GM19397 (cell line): Measurements from ENCODE around the gene ITPRID2.
"Not testable (repeated sequence)": the region's sequence is repeated elsewhere in the genome, so short reads cannot be mapped to it uniquely, and the experiment has no call there.

Experiments used
- ATAC-seq: cut with Tn5 transposase; IDR thresholded peaks from one replicate; pipeline ENCODE4 v1.9.1; 2021; ENCODE audit warnings: mild to moderate bottlenecking, moderate library complexity; ENCODE audit not compliant: unreplicated experiment

Gene ITPRID2

GRCh38 chr2:181915102-181915501 lies 23.6 kb downstream of the ITPRID2 start:
- ATAC-seq, result no peak

DNA sequence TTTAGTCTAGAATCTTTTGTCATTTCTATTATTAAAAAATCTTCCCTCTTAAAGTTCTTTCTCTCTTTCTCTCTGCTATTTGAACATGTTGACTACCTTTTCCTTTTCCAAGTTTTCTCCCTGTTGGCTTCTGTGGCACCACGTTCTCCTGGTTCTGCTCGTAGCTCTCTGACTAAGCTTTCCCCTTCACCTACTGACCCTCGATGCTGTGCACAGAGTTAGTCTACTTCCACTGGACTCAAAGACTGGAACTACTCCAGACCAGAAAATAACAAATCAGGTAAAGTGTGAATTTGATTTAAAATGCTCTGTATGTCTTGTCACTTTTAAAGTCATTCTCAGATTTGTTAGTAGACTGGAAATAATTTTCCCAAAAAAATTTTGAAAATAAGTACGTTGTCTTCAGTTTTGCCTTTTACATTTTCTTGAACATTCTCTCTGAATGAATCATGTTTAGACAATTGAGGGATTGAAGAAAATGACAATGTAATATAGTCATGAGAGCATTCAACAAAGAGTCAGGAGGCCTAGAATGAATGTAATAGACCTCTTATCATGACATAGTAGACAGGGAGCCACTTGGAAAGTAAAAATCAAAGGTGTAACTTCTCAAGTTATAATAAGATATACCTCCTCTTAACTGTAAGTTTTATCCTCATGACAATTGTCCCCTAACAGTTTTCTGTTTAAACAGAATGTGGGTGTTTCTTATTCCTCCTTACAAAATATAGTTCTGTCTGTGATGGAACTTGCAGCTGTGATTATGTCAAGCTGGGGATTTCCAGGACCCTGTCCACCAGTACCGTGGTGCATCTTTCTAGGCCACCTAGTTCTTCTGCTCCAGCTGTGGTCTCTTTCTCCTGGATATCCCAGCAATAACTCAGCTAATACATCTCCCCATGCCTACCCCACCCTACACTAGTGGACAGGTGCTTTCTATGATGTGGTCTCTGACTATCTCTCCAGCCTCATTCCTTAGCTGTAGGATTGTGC lies 25.5 kb downstream of the ITPRID2 start:
- no peak for ATAC-seq

DNA sequence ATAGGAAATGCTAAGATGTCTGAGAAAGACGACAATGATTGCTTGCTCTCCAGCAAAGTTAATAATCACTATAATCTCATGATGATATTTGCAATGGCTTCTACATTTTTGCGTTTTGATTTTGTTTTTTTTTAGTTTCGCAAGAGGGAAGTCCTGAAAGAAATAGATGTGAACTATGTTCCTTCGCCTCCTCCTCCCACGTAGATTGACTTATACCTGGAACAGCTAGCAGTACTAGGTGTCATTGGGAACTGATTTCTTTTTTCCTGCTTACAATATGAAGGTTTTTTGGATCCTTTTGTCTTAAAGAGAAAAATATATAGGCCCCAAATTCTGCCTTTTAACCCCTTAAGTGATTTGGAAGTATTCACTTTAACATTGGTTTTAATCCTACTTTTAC lies 26.7 kb downstream of the ITPRID2 start:
- ATAC-seq, result no peak

GRCh38 chr2:181923121-181923520 lies 31.6 kb downstream of the ITPRID2 start:
- ATAC-seq, result no peak

- no peak for ATAC-seq
Measured at GRCh38 chr2:181924336-181924735, 32.8 kb downstream of the ITPRID2 start.

DNA sequence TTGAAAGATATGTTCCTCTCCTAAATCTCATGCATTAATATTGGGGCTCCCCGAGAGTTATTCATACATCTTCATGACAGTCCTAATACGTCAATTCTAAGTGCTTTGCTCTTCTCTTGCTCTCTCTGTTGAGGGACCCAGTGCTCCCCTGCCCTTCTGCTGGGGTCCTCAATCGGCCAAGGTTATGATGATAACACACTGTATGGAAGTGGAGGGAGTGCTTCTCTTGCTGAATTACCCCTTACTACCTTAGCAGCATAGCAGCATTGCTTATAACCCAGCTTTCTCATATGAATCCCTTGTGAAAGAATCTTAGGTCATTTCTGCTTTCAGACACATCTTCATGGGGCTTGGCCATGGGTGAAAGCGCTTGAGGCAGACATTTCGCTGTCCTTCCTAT lies 43.2 kb downstream of the ITPRID2 start:
- ATAC-seq, result no peak

- no peak for ATAC-seq
Measured at GRCh38 chr2:181937473-181937872, 45.9 kb downstream of the ITPRID2 start.

GRCh38 chr2:181943411-181944124 lies 52.0 kb downstream of the ITPRID2 start:
- ATAC-seq, result no peak

DNA sequence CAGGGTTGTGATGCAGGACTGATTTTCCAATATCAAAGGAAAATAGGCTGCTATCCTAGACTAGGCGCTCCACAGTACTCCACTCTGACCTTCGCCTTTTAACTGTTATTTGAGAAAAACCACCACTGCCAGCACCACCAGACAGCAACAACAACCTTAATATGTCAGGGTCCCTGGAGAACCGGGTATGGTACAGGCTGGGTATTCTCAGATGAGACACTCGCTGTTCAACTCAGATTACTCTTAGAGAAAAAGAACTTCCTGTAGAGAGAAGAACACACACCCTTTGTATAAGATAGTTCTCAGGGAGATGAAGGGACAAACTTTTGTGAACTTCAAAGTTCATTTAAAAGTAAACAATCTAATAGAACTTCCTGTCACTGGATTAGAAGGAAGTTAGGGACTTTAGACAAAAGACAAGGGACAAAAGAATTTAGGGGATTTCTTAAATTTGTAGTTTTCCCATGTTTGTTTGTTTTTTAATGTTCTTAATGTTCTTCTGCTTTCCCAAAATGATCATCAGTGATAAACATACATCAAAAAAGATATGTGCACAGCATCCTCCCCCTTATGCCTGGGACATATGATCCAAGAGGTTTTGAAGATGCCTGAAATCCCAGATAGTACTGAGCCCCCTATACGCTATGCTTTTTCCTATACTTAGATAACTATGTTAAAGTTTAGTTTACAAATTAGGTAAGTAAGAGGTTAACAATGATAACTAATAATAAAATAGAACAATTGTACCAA lies 52.8 kb downstream of the ITPRID2 start:
- no peak for ATAC-seq

DNA sequence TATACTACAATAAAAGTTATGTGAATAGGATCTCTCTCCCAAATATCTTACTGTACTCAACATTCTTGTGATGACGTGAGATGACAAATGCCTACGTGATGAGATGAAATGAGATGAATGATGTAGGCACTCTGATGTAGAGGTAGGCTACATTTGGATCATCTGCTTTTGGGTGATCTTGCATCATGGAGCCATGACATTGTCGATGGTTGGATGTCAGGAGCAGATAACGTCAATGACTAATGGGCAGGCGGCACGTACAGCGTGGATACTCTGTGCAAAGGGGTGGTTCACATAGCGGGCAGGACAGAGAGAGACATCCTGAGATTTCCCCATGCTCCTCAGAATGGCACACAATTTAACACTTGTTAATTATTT lies 53.4 kb downstream of the ITPRID2 start:
- ATAC-seq, result no peak

- no peak for ATAC-seq
Measured at GRCh38 chr2:181946444-181947127, 55.1 kb downstream of the ITPRID2 start.

DNA sequence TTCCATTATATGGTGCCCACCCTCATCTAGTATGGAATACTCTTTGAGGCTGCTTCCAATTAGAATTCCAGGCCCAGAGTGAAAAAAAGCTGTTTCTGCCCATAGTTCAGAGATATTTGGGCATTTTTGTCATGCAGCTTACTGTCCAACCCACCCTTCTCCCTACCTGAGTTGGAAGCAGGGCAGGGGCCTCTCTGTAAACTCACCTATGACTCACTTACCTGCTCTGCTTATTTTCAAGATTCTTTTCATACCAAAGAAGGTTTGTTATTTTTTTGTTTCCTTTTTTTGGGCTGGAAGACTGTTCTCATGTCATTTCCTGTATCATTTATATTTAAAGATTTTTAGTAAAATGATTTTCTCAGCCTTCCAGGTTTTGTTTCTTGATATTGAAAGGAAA lies 55.7 kb downstream of the ITPRID2 start:
- ATAC-seq, result no peak

- no peak for ATAC-seq
Measured at GRCh38 chr2:181948227-181948626, 56.7 kb downstream of the ITPRID2 start.

DNA sequence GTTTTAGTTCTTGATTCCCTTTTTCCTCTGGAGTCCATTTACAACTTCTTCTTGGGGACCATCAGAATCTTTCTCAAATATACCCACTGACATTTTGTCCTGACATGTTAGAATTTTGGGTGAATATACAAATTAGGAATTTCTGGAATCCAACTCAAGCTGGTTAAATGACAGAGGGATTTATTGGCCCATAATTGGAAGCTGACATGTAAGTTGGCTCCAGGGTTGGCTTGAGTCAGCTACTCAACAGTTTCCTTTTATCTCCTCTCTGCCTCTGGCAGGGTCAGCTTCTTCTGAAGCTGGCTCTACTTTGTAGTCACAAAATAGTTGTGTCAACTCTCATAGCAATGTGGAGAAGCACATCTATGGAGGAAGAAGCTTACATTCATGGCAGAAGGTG lies 57.5 kb downstream of the ITPRID2 start:
- ATAC-seq, result no peak

DNA sequence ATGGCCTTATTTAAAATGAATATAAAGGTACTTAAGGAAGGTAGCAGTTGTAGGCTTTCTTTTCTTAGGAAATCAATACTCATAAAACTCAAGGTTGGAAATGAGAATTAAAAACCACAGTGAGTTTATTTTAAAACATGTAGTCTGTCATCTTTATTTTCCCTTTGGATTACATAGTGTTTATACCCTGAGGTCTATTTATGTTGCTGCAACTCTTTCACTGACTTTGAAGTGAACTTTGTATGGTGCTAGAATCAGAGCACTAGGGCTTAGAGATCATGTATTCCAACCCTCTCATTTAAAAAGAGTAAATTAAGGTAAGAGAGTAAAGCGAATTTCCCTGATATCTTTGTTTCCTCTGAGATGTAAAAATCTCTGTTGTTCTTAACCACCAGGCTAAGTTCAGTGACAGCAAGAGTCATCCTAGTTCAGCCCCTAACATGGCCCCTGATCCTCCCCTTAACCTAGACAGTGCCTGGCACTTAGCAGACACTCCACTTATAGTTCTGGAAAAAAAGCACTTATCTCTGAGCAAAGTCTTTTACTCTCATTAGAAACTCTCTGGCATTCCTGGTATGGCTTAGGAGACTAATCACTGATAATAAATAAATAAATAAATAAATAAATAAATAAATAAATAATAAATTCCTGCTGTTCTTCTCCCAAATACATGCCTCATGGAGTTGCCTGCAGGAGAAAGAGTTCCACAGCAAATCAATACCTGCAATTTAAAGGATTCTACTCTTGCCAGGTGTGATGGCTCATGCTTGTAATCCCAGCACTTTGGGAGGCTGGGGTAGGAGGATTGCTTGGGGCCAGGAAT lies 61.1 kb downstream of the ITPRID2 start:
- ATAC-seq, result no peak

DNA sequence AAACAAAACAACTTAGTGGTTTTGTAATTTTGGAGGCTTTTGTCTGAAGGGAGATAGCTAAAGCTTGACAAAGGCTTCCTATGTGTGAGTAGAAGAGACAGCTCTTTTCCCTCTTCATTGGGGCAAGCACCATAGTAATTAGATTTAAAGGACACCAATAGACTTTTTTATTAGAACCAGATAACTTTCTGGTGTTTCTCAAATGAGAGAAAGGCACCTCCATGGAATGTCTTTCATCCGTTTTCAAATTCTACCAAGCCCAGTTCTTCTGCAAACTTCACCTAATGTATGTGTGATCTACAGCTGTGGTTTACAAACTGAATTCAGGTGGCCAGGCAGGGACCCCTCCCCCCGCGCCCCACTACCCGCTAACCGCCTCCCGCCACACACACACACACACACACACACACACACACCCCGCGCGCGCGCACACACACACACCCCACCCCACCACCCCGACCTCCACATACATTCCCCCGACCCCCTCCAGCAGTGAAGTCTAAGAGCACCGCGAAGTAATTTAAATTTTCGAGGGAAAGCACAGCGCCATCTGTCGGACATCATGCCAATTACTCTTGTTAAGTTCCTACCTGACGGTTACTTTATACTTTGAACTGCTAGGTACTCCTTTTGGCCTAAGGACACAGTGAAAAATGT lies 62.5 kb downstream of the ITPRID2 start:
- peak; percentile 80 for ATAC-seq

GRCh38 chr2:181954538-181954883 lies 63.0 kb downstream of the ITPRID2 start:
- no peak for ATAC-seq

GRCh38 chr2:181955010-181955409 lies 63.5 kb downstream of the ITPRID2 start:
- no peak for ATAC-seq

GRCh38 chr2:181955866-181956265 lies 64.3 kb downstream of the ITPRID2 start:
- not testable (repeated sequence) for ATAC-seq
